ENCODE measurements around the gene ITPK1.

Gene ITPK1

GRCh38 chr14:93035585-93035916 lies 80.2 kb downstream of the ITPK1 start:
- DNase-seq (ENCODE audit: insufficient read length, low spot score) (no peak), FAIRE-seq (no peak)
- no peak for TF ChIP-seq POLR2A (IDR thresholded peaks at IDR 0.05; ENCODE audit: low read depth, low read length)
- no peak for TF ChIP-seq SPI1 (IDR thresholded peaks at IDR 0.05; ENCODE audit: low read depth, low read length)
- TF ChIP-seq POU2F2 (IDR thresholded peaks at IDR 0.05; ENCODE audit: low read depth, low read length) = no peak
- no peak for TF ChIP-seq TAF1 (IDR thresholded peaks at IDR 0.05; ENCODE audit: low read depth, low read length)
- no peak for TF ChIP-seq PAX5 (IDR thresholded peaks at IDR 0.05; ENCODE audit: insufficient read depth, low read length, severe bottlenecking)
- TF ChIP-seq POLR2AphosphoS5 (IDR thresholded peaks at IDR 0.05; ENCODE audit: low read depth, low read length) = no peak

- DNase-seq (ENCODE audit: insufficient read length, low spot score) = no peak
- TF ChIP-seq POU2F2 (IDR thresholded peaks at IDR 0.05; ENCODE audit: low read depth, low read length) = no peak
- TF ChIP-seq POLR2A (IDR thresholded peaks at IDR 0.05; ENCODE audit: low read depth, low read length) = no peak
- TF ChIP-seq SPI1 (IDR thresholded peaks at IDR 0.05; ENCODE audit: low read depth, low read length) = no peak
- TF ChIP-seq PAX5 (IDR thresholded peaks at IDR 0.05; ENCODE audit: insufficient read depth, low read length, severe bottlenecking) = no peak
- FAIRE-seq = no peak
These were observed 81.1 kb downstream of the ITPK1 start for GRCh38 chr14:93034671-93034994.

- peak; percentile 86 for FAIRE-seq
- DNase-seq (ENCODE audit: insufficient read length, low spot score) = peak; percentile 91
- TF ChIP-seq PAX5 (IDR thresholded peaks at IDR 0.05; ENCODE audit: insufficient read depth, low read length, severe bottlenecking) (no peak), POLR2AphosphoS5 (IDR thresholded peaks at IDR 0.05; ENCODE audit: low read depth, low read length) (no peak)
These were observed 81.6 kb downstream of the ITPK1 start for GRCh38 chr14:93033983-93034670.

DNA sequence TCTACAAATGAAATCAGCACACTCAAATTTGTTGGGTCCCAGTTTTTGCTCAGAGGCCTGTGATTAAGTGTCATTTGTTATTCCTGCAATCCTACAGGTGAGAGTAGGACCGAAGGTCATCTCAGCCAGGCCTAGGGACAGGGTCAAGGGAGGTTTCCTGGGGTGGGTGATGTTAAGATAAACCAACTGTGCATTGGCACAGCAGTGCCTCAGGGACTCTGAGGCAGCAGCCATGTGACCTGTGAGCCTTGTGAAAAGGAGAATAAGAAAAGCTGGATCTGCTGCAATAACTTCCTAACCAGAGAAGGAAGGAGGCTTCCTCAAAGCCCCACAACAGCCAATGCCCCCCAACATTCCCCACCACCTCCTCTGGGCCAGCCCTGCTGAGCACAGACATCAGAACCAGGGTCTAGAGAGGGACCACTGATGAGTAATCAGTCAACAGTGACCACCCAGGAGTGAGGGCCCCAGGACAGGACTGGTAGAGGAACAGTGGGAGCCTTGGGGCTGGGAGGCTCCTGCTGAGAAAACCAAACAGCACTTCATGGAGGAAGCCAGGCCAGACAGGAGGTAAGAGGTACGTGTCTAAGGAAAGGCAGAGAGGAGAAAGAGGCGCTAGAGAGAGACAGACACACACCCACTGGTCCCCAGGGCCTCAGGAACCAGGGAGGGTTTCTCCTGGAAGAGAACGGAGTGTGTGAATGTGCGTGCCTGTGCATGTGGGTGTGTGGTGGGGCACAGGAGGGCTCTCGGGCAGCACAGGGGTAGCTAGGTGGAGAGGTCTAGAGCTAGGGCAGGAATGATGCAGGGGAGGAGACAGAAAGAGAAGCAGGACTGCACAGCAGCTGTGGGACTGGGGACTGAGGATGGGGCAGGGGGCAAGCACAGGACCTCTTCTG lies 82.4 kb downstream of the ITPK1 start:
- DNase-seq (ENCODE audit: insufficient read length, low spot score) (no peak), FAIRE-seq (no peak)
- TF ChIP-seq TAF1 (IDR thresholded peaks at IDR 0.05; ENCODE audit: low read depth, low read length) (no peak), POLR2A (IDR thresholded peaks at IDR 0.05; ENCODE audit: low read depth, low read length) (no peak), POU2F2 (IDR thresholded peaks at IDR 0.05; ENCODE audit: low read depth, low read length) (no peak), SPI1 (IDR thresholded peaks at IDR 0.05; ENCODE audit: low read depth, low read length) (no peak), POLR2AphosphoS5 (IDR thresholded peaks at IDR 0.05; ENCODE audit: low read depth, low read length) (no peak), PAX5 (IDR thresholded peaks at IDR 0.05; ENCODE audit: insufficient read depth, low read length, severe bottlenecking) (no peak)

DNA sequence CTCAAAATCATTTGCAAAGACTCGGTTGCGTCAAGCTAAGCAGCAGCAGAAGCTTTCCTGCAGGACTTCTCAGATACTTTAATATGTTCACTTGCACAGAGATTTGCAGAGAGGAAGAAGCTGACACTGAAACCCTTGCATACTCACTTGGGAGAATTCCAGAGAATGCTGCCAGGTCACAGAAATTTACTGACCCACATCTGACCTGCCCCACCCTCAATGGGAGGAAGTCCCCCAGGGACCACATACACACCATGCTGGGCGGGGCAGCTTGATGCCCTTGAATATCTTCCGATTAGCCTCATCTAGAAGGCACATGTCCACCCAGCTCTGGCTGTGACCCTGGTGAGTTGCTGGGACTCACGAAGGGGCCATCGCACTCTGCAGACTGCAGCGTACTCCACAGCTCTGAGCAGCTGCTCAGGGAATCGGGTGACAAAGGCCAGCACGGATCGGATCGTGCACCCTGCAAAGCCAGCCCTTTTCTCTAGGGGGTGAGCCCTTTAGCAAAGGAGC lies 83.2 kb downstream of the ITPK1 start:
- no peak for DNase-seq (ENCODE audit: insufficient read length, low spot score)
- no peak for TF ChIP-seq PAX5 (IDR thresholded peaks at IDR 0.05; ENCODE audit: insufficient read depth, low read length, severe bottlenecking)
- no peak for TF ChIP-seq POLR2A (IDR thresholded peaks at IDR 0.05; ENCODE audit: low read depth, low read length)
- no peak for TF ChIP-seq POU2F2 (IDR thresholded peaks at IDR 0.05; ENCODE audit: low read depth, low read length)
- no peak for TF ChIP-seq POLR2AphosphoS5 (IDR thresholded peaks at IDR 0.05; ENCODE audit: low read depth, low read length)
- TF ChIP-seq TAF1 (IDR thresholded peaks at IDR 0.05; ENCODE audit: low read depth, low read length) = no peak
- no peak for TF ChIP-seq SPI1 (IDR thresholded peaks at IDR 0.05; ENCODE audit: low read depth, low read length)
- no peak for FAIRE-seq

DNA sequence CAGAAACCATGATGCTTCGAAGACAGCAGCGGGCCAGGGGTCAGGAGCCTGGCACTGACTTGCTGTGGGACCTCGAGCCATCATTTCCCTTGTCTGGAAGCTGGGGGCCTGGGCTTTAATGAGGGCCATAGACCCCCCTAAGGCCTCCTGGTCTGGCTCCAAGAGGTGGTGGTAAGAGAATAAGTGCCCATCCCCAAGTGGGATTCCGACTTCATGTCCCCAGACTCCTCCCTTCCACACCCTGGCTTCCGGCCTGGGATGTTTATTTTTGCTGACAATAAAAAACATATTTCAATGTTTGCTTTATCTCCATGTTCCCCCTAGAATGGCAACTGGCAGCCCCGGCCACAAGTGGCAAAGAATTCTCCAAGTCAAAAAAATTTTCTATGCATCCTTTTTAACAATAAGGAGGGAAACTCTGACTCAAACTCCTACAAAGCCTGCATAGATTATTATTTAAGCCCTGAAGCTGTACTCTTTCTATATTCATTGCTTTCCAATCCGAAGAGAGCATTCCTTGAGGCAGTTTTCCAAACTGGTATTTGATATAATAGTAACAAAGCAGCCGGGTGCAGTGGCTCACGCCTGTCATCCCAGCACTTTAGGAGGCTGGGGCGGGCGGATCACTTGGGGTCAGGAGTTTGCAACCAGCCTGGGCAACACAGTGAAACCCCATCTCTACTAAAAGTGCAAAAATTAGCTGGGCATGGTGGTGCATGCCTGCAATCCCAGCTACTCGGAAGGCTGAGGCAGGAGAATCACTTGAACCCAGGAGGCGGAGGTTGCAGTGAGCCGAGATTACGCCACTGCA lies 84.0 kb downstream of the ITPK1 start:
- FAIRE-seq (no peak), DNase-seq (ENCODE audit: insufficient read length, low spot score) (no peak)
- no peak for TF ChIP-seq PAX5 (IDR thresholded peaks at IDR 0.05; ENCODE audit: insufficient read depth, low read length, severe bottlenecking)
- no peak for TF ChIP-seq POU2F2 (IDR thresholded peaks at IDR 0.05; ENCODE audit: low read depth, low read length)

DNA sequence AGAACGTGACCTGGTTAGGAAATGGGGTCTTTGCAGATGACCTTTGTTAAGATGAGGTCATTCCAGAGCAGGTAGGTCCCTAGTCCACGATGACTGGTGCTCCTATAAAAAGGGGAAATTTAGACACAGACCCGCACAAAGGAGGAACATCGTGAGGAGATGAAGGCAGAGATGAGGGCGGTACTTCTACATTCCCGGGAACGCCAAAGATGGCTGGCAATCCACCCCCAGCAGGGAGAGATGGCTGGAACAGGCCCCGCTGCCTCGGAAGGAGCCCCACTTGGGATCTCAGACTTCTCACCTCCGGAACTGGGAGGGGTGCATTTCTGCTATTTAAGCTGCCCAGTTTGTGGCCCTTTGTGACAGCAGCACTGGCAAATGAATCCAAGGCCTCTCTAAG lies 85.0 kb downstream of the ITPK1 start:
- TF ChIP-seq TAF1 (IDR thresholded peaks at IDR 0.05; ENCODE audit: low read depth, low read length) (no peak), PAX5 (IDR thresholded peaks at IDR 0.05; ENCODE audit: insufficient read depth, low read length, severe bottlenecking) (no peak), POU2F2 (IDR thresholded peaks at IDR 0.05; ENCODE audit: low read depth, low read length) (no peak), POLR2A (IDR thresholded peaks at IDR 0.05; ENCODE audit: low read depth, low read length) (no peak), SPI1 (IDR thresholded peaks at IDR 0.05; ENCODE audit: low read depth, low read length) (no peak), POLR2AphosphoS5 (IDR thresholded peaks at IDR 0.05; ENCODE audit: low read depth, low read length) (no peak)
- no peak for FAIRE-seq

GRCh38 chr14:93029911-93030508 lies 85.7 kb downstream of the ITPK1 start:
- no peak for FAIRE-seq

More for the DNA sequence above, 85.0 kb downstream of the ITPK1 start:
- DNase-seq (ENCODE audit: insufficient read length, low spot score) = no peak

DNA sequence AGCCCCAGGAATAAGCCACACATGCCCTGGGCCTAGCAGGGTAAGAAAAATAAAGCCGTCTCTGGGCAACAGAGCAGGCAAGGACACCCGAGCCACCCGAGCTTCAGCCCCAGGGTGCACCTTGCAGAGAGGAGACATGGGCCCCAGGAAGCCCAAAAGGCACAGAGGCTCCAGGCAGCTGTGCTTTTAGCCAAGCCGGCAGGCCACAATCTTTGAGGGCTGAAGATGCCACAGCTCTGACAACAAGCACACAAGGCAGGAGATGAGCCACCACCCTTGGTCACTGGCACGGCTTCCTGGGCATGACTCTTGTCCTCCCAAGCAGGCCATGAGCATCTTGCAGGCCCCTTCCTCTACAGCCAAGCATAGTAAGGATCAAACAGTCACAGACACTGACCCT lies 86.3 kb downstream of the ITPK1 start:
- DNase-seq (ENCODE audit: insufficient read length, low spot score) = no peak
- no peak for FAIRE-seq
- TF ChIP-seq POLR2A (IDR thresholded peaks at IDR 0.05; ENCODE audit: low read depth, low read length) = no peak

More at GRCh38 chr14:93029911-93030508, 85.7 kb downstream of the ITPK1 start:
- DNase-seq (ENCODE audit: insufficient read length, low spot score) = no peak
- no peak for TF ChIP-seq SPI1 (IDR thresholded peaks at IDR 0.05; ENCODE audit: low read depth, low read length)

GRCh38 chr14:93028724-93029076 lies 87.0 kb downstream of the ITPK1 start:
- TF ChIP-seq TAF1 (IDR thresholded peaks at IDR 0.05; ENCODE audit: low read depth, low read length) (no peak), POLR2AphosphoS5 (IDR thresholded peaks at IDR 0.05; ENCODE audit: low read depth, low read length) (no peak), POU2F2 (IDR thresholded peaks at IDR 0.05; ENCODE audit: low read depth, low read length) (no peak), PAX5 (IDR thresholded peaks at IDR 0.05; ENCODE audit: insufficient read depth, low read length, severe bottlenecking) (no peak), POLR2A (IDR thresholded peaks at IDR 0.05; ENCODE audit: low read depth, low read length) (no peak), SPI1 (IDR thresholded peaks at IDR 0.05; ENCODE audit: low read depth, low read length) (no peak)
- DNase-seq (ENCODE audit: insufficient read length, low spot score) (no peak), FAIRE-seq (no peak)
